Fibroblast of mammary gland (primary cell): Measurements from ENCODE around the gene RAMP1.
"Not testable (repeated sequence)": the region's sequence is repeated elsewhere in the genome, so short reads cannot be mapped to it uniquely, and the experiment has no call there.

Experiments
- DNase-seq: peaks from one replicate; pipeline ENCODE4 v3.0.0-alpha.2; 2010; ENCODE audit warnings: low read depth
- H3K4me3 ChIP-seq: 2 replicates; pipeline ENCODE4 v1.5.1; 2011; ENCODE audit warnings: low read depth, mild to moderate bottlenecking, low read length, moderate library complexity; ENCODE audit not compliant: control insufficient read depth
- CTCF ChIP-seq: conservative IDR thresholded peaks from 2 replicates; pipeline ENCODE4 v1.5.1; 2011; ENCODE audit warnings: low read depth, low read length, inconsistent platforms; ENCODE audit not compliant: control insufficient read depth, insufficient read depth

RAMP1 gene

GRCh38 chr2:237944302-237944701, 84.9 kb downstream of the RAMP1 start:
- no peak for TF ChIP-seq CTCF
- no peak for DNase-seq
- no peak overlapping the region for H3K4me3 ChIP-seq

- no peak overlapping the region for H3K4me3 ChIP-seq
- no peak for TF ChIP-seq CTCF
- DNase-seq, result no peak
Observed at GRCh38 chr2:237946423-237946822, 87.0 kb downstream of the RAMP1 start.

- not testable (repeated sequence) for DNase-seq, H3K4me3 ChIP-seq
Observed at GRCh38 chr2:237951354-237951753, 91.9 kb downstream of the RAMP1 start.

DNA sequence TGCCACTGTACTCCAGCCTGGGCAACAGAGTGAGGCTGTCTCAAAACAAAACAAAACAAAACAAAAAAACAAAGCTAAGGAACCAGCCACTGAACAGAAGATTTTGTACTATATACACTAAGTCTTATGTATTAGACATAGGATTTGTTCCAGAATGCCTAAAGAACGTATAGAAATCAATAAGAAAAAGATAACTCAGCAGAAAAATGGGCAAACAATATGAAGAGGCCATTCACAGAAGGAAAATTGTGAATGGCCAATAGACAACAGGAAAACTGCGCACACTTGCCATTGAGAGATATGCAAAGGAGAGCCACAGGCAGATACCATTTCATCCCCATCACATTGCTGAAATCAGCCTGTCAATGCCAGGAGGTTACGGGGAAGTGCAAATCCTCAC, 92.5 kb downstream of the RAMP1 start:
- no peak for DNase-seq
- no peak overlapping the region for H3K4me3 ChIP-seq
- no peak for TF ChIP-seq CTCF

DNA sequence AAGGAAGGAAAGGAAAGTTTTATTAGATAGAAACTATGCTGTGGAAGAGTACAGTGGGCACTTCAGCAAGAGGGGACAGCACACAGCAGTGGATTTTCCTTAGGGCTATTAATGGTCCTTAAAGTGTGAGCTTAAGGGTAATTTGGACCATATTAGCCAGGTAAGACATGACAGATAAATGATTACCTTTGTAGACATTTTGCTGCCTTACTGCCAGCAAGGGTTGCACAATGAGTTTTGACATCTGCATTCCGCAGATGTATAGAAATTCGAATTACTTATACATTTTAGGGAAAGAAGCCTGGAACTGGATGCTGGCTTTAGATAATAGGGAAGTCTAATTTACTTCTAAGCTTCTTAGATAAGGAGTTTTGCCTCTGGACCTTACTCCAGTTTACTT, 93.4 kb downstream of the RAMP1 start:
- no peak overlapping the region for H3K4me3 ChIP-seq
- DNase-seq, result no peak
- TF ChIP-seq CTCF, result no peak

- peak overlapping the region; percentile 4 for H3K4me3 ChIP-seq
- no peak for DNase-seq
Observed at GRCh38 chr2:237955640-237956401, 96.4 kb downstream of the RAMP1 start.

GRCh38 chr2:237956402-237956736, 96.9 kb downstream of the RAMP1 start:
- TF ChIP-seq CTCF, result no peak
- no peak for DNase-seq
- H3K4me3 ChIP-seq, result peak overlapping the region; percentile 4

More at GRCh38 chr2:237955640-237956401, 96.4 kb downstream of the RAMP1 start:
- TF ChIP-seq CTCF, result no peak
